Forelimb muscle (tissue), 1 donor: ENCODE results near the gene MPDZ. TPM values are rescaled to one million over a fixed set of nuclear protein-coding genes. Genes with fewer than 3 reads are reported as not detected.
"Not testable (repeated sequence)": the region's sequence is repeated elsewhere in the genome, so short reads cannot be mapped to it uniquely, and the experiment has no call there.

Source experiments
- DNase-seq: peaks from one replicate; pipeline ENCODE4 v3.0.0-alpha.2; 2013; ENCODE audit warnings: low read depth
- polyA plus RNA-seq: library from polyadenylated mRNA; unstranded; fragments of 120-200 nt; gene quantifications from one replicate; pipeline ENCODE4 v1.2.1, GENCODE V29; 2013; ENCODE audit not compliant: insufficient read length

MPDZ gene
- polyA plus RNA-seq, 1 donor = 42.9 TPM

GRCh38 chr9:13268469-13268868, 11.0 kb downstream of the MPDZ start:
- no peak for DNase-seq

GRCh38 chr9:13267743-13268142, 11.7 kb downstream of the MPDZ start:
- DNase-seq = no peak

- no peak for DNase-seq
These were observed 13.3 kb downstream of the MPDZ start for GRCh38 chr9:13266167-13266566.

GRCh38 chr9:13264788-13265187, 14.7 kb downstream of the MPDZ start:
- no peak for DNase-seq

- DNase-seq = no peak
These were observed 16.0 kb downstream of the MPDZ start for GRCh38 chr9:13263511-13263910.

- DNase-seq = no peak
These were observed 26.6 kb downstream of the MPDZ start for GRCh38 chr9:13252852-13253251.

GRCh38 chr9:13244181-13244580, 35.3 kb downstream of the MPDZ start:
- no peak for DNase-seq

GRCh38 chr9:13241283-13241682, 38.2 kb downstream of the MPDZ start:
- DNase-seq = no peak

- DNase-seq = no peak
These were observed 39.8 kb downstream of the MPDZ start for GRCh38 chr9:13239660-13240059.

- no peak for DNase-seq
These were observed 40.3 kb downstream of the MPDZ start for GRCh38 chr9:13239208-13239607.

GRCh38 chr9:13234932-13235331, 44.6 kb downstream of the MPDZ start:
- no peak for DNase-seq

- no peak for DNase-seq
These were observed 51.1 kb downstream of the MPDZ start for GRCh38 chr9:13228431-13228830.

- no peak for DNase-seq
These were observed 55.1 kb downstream of the MPDZ start for GRCh38 chr9:13224366-13224765.

GRCh38 chr9:13222733-13223132, 56.8 kb downstream of the MPDZ start:
- DNase-seq = not testable (repeated sequence)

GRCh38 chr9:13221741-13222140, 57.8 kb downstream of the MPDZ start:
- no peak for DNase-seq

GRCh38 chr9:13220837-13221236, 58.7 kb downstream of the MPDZ start:
- DNase-seq = no peak

GRCh38 chr9:13215791-13216554, 63.5 kb downstream of the MPDZ start:
- no peak for DNase-seq

- DNase-seq = no peak
These were observed 65.5 kb downstream of the MPDZ start for GRCh38 chr9:13213998-13214397.

- DNase-seq = no peak
These were observed 66.2 kb downstream of the MPDZ start for GRCh38 chr9:13213337-13213736.

GRCh38 chr9:13210306-13210705, 69.2 kb downstream of the MPDZ start:
- no peak for DNase-seq

GRCh38 chr9:13209498-13209897, 70.0 kb downstream of the MPDZ start:
- no peak for DNase-seq

- no peak for DNase-seq
These were observed 73.7 kb downstream of the MPDZ start for GRCh38 chr9:13205824-13206223.

GRCh38 chr9:13190040-13190439, 89.5 kb downstream of the MPDZ start:
- no peak for DNase-seq

- DNase-seq = no peak
These were observed 90.1 kb downstream of the MPDZ start for GRCh38 chr9:13189362-13189761.
